ES-I3 (cell line): Measurements from ENCODE around the gene AR.
A peak's percentile ranks its signal among the peaks of the same experiment; 100 is the strongest.

ENCODE experiments used
- H3K36me3 ChIP-seq: 2 replicates; pipeline ENCODE4 v1.6.1; 2013; ENCODE audit warnings: mild to moderate bottlenecking, low read length, control low read depth, moderate library complexity; ENCODE audit not compliant: insufficient read depth
- H3K4me1 ChIP-seq: 2 replicates; pipeline ENCODE4 v1.6.1; 2013; ENCODE audit warnings: mild to moderate bottlenecking, control low read depth, low read length; ENCODE audit not compliant: insufficient read depth
- H3K9ac ChIP-seq: 2 replicates; pipeline ENCODE4 v1.6.1; 2013; ENCODE audit warnings: low read depth, mild to moderate bottlenecking, low read length, moderate library complexity
- H3K9me3 ChIP-seq: 2 replicates; pipeline ENCODE4 v1.6.1; 2013; ENCODE audit warnings: mild to moderate bottlenecking, low read length, moderate library complexity; ENCODE audit not compliant: control insufficient read depth, insufficient read depth

The AR gene

DNA sequence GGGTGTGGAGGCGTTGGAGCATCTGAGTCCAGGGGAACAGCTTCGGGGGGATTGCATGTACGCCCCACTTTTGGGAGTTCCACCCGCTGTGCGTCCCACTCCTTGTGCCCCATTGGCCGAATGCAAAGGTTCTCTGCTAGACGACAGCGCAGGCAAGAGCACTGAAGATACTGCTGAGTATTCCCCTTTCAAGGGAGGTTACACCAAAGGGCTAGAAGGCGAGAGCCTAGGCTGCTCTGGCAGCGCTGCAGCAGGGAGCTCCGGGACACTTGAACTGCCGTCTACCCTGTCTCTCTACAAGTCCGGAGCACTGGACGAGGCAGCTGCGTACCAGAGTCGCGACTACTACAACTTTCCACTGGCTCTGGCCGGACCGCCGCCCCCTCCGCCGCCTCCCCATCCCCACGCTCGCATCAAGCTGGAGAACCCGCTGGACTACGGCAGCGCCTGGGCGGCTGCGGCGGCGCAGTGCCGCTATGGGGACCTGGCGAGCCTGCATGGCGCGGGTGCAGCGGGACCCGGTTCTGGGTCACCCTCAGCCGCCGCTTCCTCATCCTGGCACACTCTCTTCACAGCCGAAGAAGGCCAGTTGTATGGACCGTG is 2.2 kb downstream of the AR start:
- Histone ChIP-seq H3K9ac (peak overlapping the region; percentile 57), H3K9me3 (no peaks in the 10 kb centered on the region), H3K4me1 (peaks cover 30% of the 10 kb centered on the region), H3K36me3 (no peaks in the 10 kb centered on the region)

- Histone ChIP-seq H3K36me3 (no peaks in the 10 kb centered on the region), H3K4me1 (peaks cover 32% of the 10 kb centered on the region), H3K9ac (peak overlapping the region; percentile 60), H3K9me3 (no peaks in the 10 kb centered on the region)
These were observed 2.9 kb downstream of the AR start for GRCh38 chrX:67546496-67547423.

- no peak overlapping the region for H3K9ac ChIP-seq
- peaks cover 5% of the 10 kb centered on the region; the same call in 1 of the 2 replicates for H3K4me1 ChIP-seq
- H3K9me3 ChIP-seq: no peaks in the 10 kb centered on the region
- no peaks in the 10 kb centered on the region for H3K36me3 ChIP-seq
These were observed 11.9 kb downstream of the AR start for GRCh38 chrX:67555578-67556203.

DNA sequence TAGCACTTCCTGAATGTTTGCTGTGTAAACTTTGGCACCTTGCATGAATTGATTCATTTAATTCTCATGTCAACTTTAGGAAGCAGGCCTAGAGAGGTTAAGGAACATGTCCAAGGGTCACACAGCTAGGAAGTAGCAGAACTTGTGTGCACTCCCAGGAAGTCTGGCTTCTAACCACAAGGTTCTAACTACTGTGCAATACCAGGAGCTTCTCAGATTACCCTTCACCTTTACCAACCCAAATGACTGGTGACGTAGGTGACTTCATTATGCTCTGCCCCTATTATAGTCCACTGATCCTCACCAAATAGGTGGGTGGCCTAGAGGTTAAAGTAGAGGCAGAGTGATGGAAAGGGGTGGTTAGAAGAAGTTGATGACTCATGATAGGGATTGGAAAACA is 14.4 kb downstream of the AR start:
- no peak overlapping the region for H3K9ac ChIP-seq
- H3K36me3 ChIP-seq: no peaks in the 10 kb centered on the region
- no peaks in the 10 kb centered on the region for H3K9me3 ChIP-seq
- peaks cover 3% of the 10 kb centered on the region for H3K4me1 ChIP-seq

- peaks cover 14% of the 10 kb centered on the region for H3K4me1 ChIP-seq
- no peaks in the 10 kb centered on the region; the same call in 1 of the 2 replicates for H3K36me3 ChIP-seq
- no peaks in the 10 kb centered on the region for H3K9me3 ChIP-seq
- H3K9ac ChIP-seq: no peak overlapping the region
These were observed 19.9 kb downstream of the AR start for GRCh38 chrX:67563469-67564448.

GRCh38 chrX:67564475-67564874 is 20.7 kb downstream of the AR start:
- Histone ChIP-seq H3K4me1 (peaks cover 14% of the 10 kb centered on the region), H3K9me3 (no peaks in the 10 kb centered on the region), H3K36me3 (no peaks in the 10 kb centered on the region; the same call in 1 of the 2 replicates), H3K9ac (no peak overlapping the region)

GRCh38 chrX:67568769-67569168 is 24.9 kb downstream of the AR start:
- no peak overlapping the region for H3K9ac ChIP-seq
- H3K9me3 ChIP-seq: no peaks in the 10 kb centered on the region
- H3K36me3 ChIP-seq: no peaks in the 10 kb centered on the region; the same call in 1 of the 2 replicates
- H3K4me1 ChIP-seq: peaks cover 6% of the 10 kb centered on the region

DNA sequence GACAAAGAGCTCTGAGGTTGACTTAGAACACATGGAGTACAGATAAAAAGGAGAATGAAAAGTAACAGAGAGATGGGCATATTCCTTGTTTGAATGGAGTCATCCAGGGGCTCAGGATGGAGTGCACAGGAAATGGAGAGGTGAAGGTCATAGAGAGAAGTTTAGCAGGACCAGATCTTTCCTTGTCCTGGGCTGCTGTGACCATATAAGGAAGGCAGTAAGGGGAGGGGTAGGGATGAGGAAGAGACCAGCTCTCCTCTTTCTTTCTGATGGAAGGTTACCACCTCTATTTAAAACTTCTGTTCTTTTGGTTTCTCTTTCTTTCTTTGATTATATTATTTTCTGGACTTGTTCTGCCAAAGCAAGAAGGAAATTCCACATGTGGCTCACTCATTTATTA is 27.0 kb downstream of the AR start:
- Histone ChIP-seq H3K36me3 (no peaks in the 10 kb centered on the region), H3K9me3 (no peaks in the 10 kb centered on the region), H3K9ac (no peak overlapping the region), H3K4me1 (peaks cover 2% of the 10 kb centered on the region; the same call in 1 of the 2 replicates)

DNA sequence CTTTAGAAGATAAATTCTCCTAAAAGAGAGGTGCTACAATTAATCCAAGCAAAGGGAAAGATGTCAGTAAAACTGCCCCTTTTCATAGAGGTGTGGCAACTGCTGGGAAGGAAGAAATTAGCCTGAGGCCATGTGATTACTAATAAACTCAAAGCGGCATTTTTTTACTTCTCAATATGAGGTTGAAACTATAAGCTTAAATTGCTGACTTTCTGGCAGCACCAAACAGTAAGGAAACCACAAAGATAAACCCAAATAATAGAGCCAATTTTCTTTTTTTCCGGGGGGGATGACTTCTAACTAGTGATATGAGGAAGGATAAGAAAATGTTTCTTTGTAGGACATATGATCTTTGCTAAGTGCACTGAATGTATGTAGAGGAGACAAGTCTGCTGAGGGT is 30.9 kb downstream of the AR start:
- H3K4me1 ChIP-seq: no peaks in the 10 kb centered on the region
- no peaks in the 10 kb centered on the region; the same call in 1 of the 2 replicates for H3K36me3 ChIP-seq
- no peak overlapping the region for H3K9ac ChIP-seq
- no peaks in the 10 kb centered on the region for H3K9me3 ChIP-seq

- Histone ChIP-seq H3K9ac (no peak overlapping the region), H3K4me1 (peaks cover 12% of the 10 kb centered on the region; the same call in 1 of the 2 replicates), H3K36me3 (no peaks in the 10 kb centered on the region), H3K9me3 (no peaks in the 10 kb centered on the region)
These were observed 38.6 kb downstream of the AR start for GRCh38 chrX:67582436-67582835.

GRCh38 chrX:67583171-67583570 is 39.4 kb downstream of the AR start:
- Histone ChIP-seq H3K36me3 (no peaks in the 10 kb centered on the region), H3K9ac (no peak overlapping the region), H3K4me1 (peaks cover 12% of the 10 kb centered on the region; the same call in 1 of the 2 replicates), H3K9me3 (no peaks in the 10 kb centered on the region)

DNA sequence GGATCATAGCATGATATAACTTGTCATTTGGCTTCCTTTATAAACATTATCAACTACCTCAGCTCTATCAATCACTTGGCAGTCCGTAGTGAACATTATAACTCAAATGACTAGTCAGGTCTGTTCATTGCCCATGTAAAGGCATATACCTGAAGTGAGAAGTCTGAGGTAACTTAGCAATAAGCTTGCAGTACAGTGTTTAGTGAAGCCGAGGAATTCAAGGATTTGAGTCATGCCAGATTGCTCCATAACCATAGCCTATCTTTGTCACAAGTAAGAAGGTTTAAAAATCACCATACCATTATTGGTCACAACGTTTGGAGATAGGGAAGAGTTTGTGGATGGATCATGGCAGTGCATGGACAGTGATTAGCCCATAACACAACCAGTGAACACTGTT is 41.6 kb downstream of the AR start:
- Histone ChIP-seq H3K9ac (no peak overlapping the region), H3K9me3 (no peaks in the 10 kb centered on the region), H3K4me1 (peaks cover 12% of the 10 kb centered on the region; the same call in 1 of the 2 replicates), H3K36me3 (no peaks in the 10 kb centered on the region)

- Histone ChIP-seq H3K36me3 (no peaks in the 10 kb centered on the region), H3K9ac (no peak overlapping the region), H3K4me1 (peaks cover 9% of the 10 kb centered on the region; the same call in 1 of the 2 replicates), H3K9me3 (no peaks in the 10 kb centered on the region)
These were observed 44.3 kb downstream of the AR start for GRCh38 chrX:67587946-67588624.
